AML-193 (cell line): ENCODE results near the gene PPP4R4.

Source experiments
- DNase-seq, 2 experiments: peaks; one replicate each; lab custom pipeline; 2025; lab: John Stamatoyannopoulos, UW

PPP4R4 gene

GRCh38 chr14:94173885-94174603 is at the start of gene PPP4R4:
PPP4R4 (plus strand) TSS chr14:94174322; CDS start chr14:94174466, 144 bp downstream.
- peak; percentile 78 to 85 for DNase-seq

GRCh38 chr14:94124582-94125377 is 49.3 kb upstream of the PPP4R4 start:
- DNase-seq: no peak

GRCh38 chr14:94125659-94126418 is 48.3 kb upstream of the PPP4R4 start:
- DNase-seq: no peak

- DNase-seq: no peak
Observed at GRCh38 chr14:94126419-94126677, 47.8 kb upstream of the PPP4R4 start.

- no peak for DNase-seq
Observed at GRCh38 chr14:94126800-94127199, 47.3 kb upstream of the PPP4R4 start.

- no peak for DNase-seq
Observed at GRCh38 chr14:94127330-94127729, 46.8 kb upstream of the PPP4R4 start.

- DNase-seq: no peak
Observed at GRCh38 chr14:94128216-94128839, 45.8 kb upstream of the PPP4R4 start.

- no peak for DNase-seq
Observed at GRCh38 chr14:94129111-94129757, 44.9 kb upstream of the PPP4R4 start, which contains the start of gene IFI27L2. IFI27L2 (minus strand) TSS chr14:94129604; CDS start chr14:94129564, 40 bp downstream.

GRCh38 chr14:94129758-94130414 is 44.2 kb upstream of the PPP4R4 start:
- DNase-seq: no peak

- peak; percentile 71 to 75 for DNase-seq
Observed at GRCh38 chr14:94132285-94132887, 41.7 kb upstream of the PPP4R4 start.

- DNase-seq: no peak
Observed at GRCh38 chr14:94135476-94135875, 38.6 kb upstream of the PPP4R4 start.

- DNase-seq: peak; percentile 64 to 74
Observed at GRCh38 chr14:94136575-94137331, 37.4 kb upstream of the PPP4R4 start.

GRCh38 chr14:94138251-94138650 is 35.9 kb upstream of the PPP4R4 start:
- DNase-seq: no peak

- no peak for DNase-seq
Observed at GRCh38 chr14:94139006-94139405, 35.1 kb upstream of the PPP4R4 start.

- no peak for DNase-seq
Observed at GRCh38 chr14:94139421-94139820, 34.7 kb upstream of the PPP4R4 start.

GRCh38 chr14:94142247-94142646 is 31.9 kb upstream of the PPP4R4 start:
- DNase-seq: no peak

- no peak for DNase-seq
Observed at GRCh38 chr14:94142836-94143235, 31.3 kb upstream of the PPP4R4 start.

GRCh38 chr14:94143239-94143638 is 30.9 kb upstream of the PPP4R4 start:
- DNase-seq: no peak

GRCh38 chr14:94143711-94144110 is 30.4 kb upstream of the PPP4R4 start:
- no peak for DNase-seq

GRCh38 chr14:94144765-94145164 is 29.4 kb upstream of the PPP4R4 start:
- DNase-seq: peak; percentile 51 to 53
